Measurements from ENCODE around the gene ZNF214.
"Not testable (repeated sequence)": the region's sequence is repeated elsewhere in the genome, so short reads cannot be mapped to it uniquely, and the experiment has no call there.

The ZNF214 gene

DNA sequence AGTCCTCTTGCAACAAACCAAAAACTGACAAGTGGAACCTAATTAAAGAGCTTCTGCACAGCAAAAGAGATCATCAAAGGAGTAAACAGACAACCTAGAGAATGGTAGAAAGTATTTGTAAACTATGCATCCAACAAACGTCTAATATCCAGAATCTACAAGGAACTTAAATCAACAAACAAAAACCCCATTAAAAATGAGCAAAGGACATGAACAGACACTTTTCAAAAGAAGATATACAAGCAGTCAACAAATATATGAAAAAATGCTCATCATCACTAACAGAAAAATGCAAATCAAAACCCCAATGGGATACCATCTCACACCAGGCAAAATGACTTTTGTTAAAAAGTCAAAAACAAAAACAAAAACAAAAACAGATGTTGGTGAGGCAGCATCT is 33.7 kb downstream of the ZNF214 start:
- no peak for DNase-seq

DNA sequence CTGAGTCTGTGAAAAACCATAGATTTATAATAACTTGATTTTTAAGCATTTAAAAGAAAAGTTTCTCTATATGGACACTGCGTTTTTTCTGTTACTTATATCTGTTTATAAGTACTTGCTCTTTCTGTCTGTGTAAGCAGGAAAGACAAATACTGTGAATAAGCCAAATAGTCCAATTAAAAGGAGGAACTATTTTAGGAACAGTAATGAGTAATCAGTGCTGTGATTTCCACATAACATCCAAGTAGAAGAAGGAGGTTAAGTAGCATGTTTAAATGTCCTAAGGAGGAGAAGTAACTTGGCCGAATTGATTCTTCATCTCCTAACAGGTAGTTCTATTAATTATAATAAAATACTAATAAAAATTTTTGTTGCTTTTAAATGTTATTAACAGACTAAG is 40.8 kb downstream of the ZNF214 start:
- DNase-seq: no peak

DNA sequence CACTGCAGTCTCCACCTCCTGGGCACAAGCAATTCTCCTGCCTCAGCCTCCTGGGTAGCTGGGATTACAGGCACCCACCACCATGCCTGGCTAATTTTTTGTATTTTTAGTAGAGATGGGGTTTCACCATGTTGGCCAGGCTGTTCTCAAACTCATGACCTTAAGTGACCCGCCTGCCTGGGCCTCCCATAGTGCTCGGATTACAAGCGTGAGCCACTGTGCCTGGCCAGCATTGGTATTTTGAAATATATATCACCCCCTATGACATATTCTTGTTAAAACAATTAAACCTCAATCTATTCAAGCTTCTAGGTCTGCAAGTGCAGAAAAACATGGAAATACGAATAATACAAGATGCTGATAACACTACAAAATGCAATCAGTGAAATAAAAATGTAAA is 50.3 kb downstream of the ZNF214 start:
- DNase-seq: not testable (repeated sequence)

DNA sequence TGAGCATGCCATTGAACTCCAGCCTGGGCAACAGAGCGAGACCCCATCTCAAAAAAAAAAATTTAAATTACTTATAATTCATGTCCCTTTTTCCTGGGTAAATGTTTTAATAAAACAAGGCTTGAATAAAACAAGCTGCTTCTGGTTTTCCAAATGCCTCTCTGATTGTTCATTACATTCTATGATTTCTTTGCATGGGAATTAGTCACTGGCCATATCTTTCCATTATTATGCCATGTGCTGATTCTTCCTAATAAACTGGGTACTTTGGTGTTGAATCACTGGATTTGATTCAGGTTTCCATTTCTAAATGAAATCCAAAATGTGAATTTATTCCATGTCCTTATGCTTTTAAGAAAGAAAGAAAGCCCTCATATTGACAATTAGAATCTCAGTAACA is 51.3 kb downstream of the ZNF214 start:
- no peak for DNase-seq

DNA sequence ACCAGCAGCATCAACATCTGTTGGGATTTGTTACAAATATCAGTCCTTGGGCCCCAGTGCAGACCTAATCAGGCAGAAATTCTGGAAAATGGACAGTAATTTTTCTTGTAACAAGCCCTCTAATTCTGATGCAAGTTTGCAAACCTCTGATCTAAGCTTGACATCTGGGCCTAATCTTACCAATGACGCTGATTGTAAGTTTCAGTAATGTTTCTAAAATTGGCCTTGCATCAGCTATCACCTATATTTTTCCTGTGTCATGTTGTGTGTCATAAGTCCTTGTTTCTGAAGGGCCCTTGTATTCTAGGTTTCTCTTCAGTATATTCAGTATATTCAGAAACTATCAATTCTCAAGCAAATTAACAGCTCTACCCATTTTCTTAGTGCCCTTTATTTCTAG is 57.5 kb downstream of the ZNF214 start:
- no peak for DNase-seq

DNA sequence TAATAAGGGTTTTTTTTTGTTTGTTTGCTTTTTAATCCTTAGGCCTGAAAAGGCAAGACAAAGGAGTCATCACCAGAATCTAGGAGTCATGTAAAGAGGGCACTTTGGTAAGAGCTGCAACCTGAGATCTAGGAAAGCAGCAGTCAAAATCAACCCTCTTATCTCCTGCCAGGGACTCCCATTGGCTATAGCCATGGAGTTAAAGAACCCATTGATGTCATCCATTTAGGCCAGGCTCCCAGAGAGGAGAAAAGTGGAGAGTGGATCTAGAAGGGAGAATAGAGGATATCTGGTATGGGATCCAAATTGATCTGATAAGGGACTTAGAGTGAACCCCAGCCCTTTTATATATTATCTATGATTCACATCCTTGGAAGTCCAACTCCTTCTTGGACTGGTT is 58.0 kb downstream of the ZNF214 start:
- no peak for DNase-seq

DNA sequence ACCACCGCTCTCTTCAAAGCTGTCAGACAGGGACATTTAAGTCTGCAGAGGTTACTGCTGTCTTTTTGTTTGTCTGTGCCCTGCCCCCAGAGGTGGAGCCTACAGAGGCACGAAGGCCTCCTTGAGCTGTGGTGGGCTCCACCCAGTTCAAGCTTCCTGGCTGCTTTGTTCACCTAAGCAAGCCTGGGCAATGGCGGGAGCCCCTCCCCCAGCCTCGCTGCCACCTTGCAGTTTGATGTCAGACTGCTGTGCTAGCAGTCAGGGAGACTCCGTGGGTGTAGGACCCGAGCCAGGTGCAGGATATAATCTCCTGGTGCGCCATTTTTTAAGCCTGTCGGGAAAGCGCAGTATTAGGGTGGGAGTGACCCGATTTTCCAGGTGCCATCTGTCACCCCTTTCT is 65.9 kb downstream of the ZNF214 start:
- not testable (repeated sequence) for DNase-seq
